H9 (cell line): ENCODE results near the gene CCL25. TPM values are rescaled to one million over a fixed set of nuclear protein-coding genes. Genes with fewer than 3 reads are reported as not detected.

Experiments
- DNase-seq: peaks from one replicate; pipeline ENCODE4 v3.0.0-alpha.2; 2017
- H2AFZ ChIP-seq: one replicate; pipeline ENCODE4 v1.6.1; 2013; ENCODE audit warnings: mild to moderate bottlenecking, low read length, control low read depth, moderate library complexity
- H2AK5ac ChIP-seq: 2 replicates; pipeline ENCODE4 v1.6.1; 2013; ENCODE audit warnings: low read length, control low read depth, mixed read lengths; ENCODE audit not compliant: insufficient read length
- H2BK120ac ChIP-seq: one replicate; pipeline ENCODE4 v1.6.1; 2013; ENCODE audit warnings: low read depth, mild to moderate bottlenecking, low read length, control low read depth, inconsistent platforms; ENCODE audit not compliant: poor library complexity, severe bottlenecking
- H2BK12ac ChIP-seq: 2 replicates; pipeline ENCODE4 v1.6.1; 2013; ENCODE audit warnings: low read length, control low read depth, mixed read lengths, low read depth; ENCODE audit not compliant: insufficient read length
- H2BK15ac ChIP-seq: 2 replicates; pipeline ENCODE4 v1.6.1; 2013; ENCODE audit warnings: low read depth, low read length, control low read depth
- H2BK20ac ChIP-seq: one replicate; pipeline ENCODE4 v1.6.1; 2013; ENCODE audit warnings: low read depth, mild to moderate bottlenecking, low read length, control low read depth, inconsistent platforms; ENCODE audit not compliant: poor library complexity, severe bottlenecking
- H2BK5ac ChIP-seq: 2 replicates; pipeline ENCODE4 v1.6.1; 2013; ENCODE audit warnings: low read length, control low read depth, mixed read lengths; ENCODE audit not compliant: insufficient read length
- H3K14ac ChIP-seq: 2 replicates; pipeline ENCODE4 v1.6.1; 2013; ENCODE audit warnings: low read length, control low read depth; ENCODE audit not compliant: insufficient read depth
- H3K18ac ChIP-seq: 2 replicates; pipeline ENCODE4 v1.6.1; 2013; ENCODE audit warnings: low read depth, mild to moderate bottlenecking, mixed read lengths, low read length, control low read depth; ENCODE audit not compliant: insufficient read length
- H3K23ac ChIP-seq: 2 replicates; pipeline ENCODE4 v1.6.1; 2013; ENCODE audit warnings: low read length, control low read depth, mixed read lengths, low read depth; ENCODE audit not compliant: insufficient read length
- H3K23me2 ChIP-seq: 2 replicates; pipeline ENCODE4 v1.6.1; 2013; ENCODE audit warnings: low read depth, mild to moderate bottlenecking, mixed read lengths, low read length, control low read depth; ENCODE audit not compliant: insufficient read length, poor library complexity, severe bottlenecking
- H3K27ac ChIP-seq: 2 replicates; pipeline ENCODE4 v1.5.1; 2013; ENCODE audit warnings: low read length, control low read depth, mixed read lengths, low read depth; ENCODE audit not compliant: insufficient read length
- H3K27me3 ChIP-seq: 2 replicates; pipeline ENCODE4 v1.6.1; 2013; ENCODE audit warnings: low read length, control low read depth, inconsistent platforms; ENCODE audit not compliant: insufficient read depth
- H3K4ac ChIP-seq: 2 replicates; pipeline ENCODE4 v1.6.1; 2013; ENCODE audit warnings: low read depth, mild to moderate bottlenecking, control low read depth, inconsistent platforms, low read length, moderate library complexity
- H3K4me1 ChIP-seq: 2 replicates; pipeline ENCODE4 v1.6.1; 2013; ENCODE audit warnings: low read length, control low read depth, inconsistent platforms; ENCODE audit not compliant: insufficient read depth
- H3K4me2 ChIP-seq: 2 replicates; pipeline ENCODE4 v1.6.1; 2013; ENCODE audit warnings: low read length, control low read depth, mixed read lengths; ENCODE audit not compliant: insufficient read length, insufficient read depth
- H3K56ac ChIP-seq: 2 replicates; pipeline ENCODE4 v1.6.1; 2013; ENCODE audit warnings: low read depth, mild to moderate bottlenecking, mixed read lengths, low read length, control low read depth; ENCODE audit not compliant: insufficient read length
- H3K79me1 ChIP-seq: 2 replicates; pipeline ENCODE4 v1.6.1; 2013; ENCODE audit warnings: low read depth, mild to moderate bottlenecking, moderate library complexity, low read length, control low read depth, inconsistent platforms; ENCODE audit not compliant: insufficient read depth, poor library complexity, severe bottlenecking
- H3K79me2 ChIP-seq: 2 replicates; pipeline ENCODE4 v1.6.1; 2013; ENCODE audit warnings: low read length, control low read depth, inconsistent platforms; ENCODE audit not compliant: insufficient read depth
- H3K9ac ChIP-seq: 2 replicates; pipeline ENCODE4 v1.6.1; 2013; ENCODE audit warnings: low read length, control low read depth, mixed read lengths; ENCODE audit not compliant: insufficient read length; ENCODE audit errors: extremely low read depth
- H3K9me3 ChIP-seq: one replicate; pipeline ENCODE4 v1.6.1; 2013; ENCODE audit warnings: low read depth, low read length, inconsistent platforms; ENCODE audit not compliant: control insufficient read depth
- H3T11ph ChIP-seq: one replicate; pipeline ENCODE4 v1.6.1; 2013; ENCODE audit warnings: mild to moderate bottlenecking, low read length, control low read depth, inconsistent platforms
- H4K20me1 ChIP-seq: one replicate; pipeline ENCODE4 v1.6.1; 2013; ENCODE audit not compliant: control insufficient read depth, insufficient read length, insufficient read depth
- H4K5ac ChIP-seq: 2 replicates; pipeline ENCODE4 v1.6.1; 2013; ENCODE audit warnings: low read depth, mild to moderate bottlenecking, mixed read lengths, low read length, control low read depth; ENCODE audit not compliant: insufficient read length
- H4K8ac ChIP-seq: replicated peaks from 2 replicates; pipeline ENCODE4 v1.6.1; 2013; ENCODE audit warnings: low read length, control low read depth, mixed read lengths, low read depth; ENCODE audit not compliant: insufficient read length
- H4K91ac ChIP-seq: 2 replicates; pipeline ENCODE4 v1.6.1; 2013; ENCODE audit warnings: low read depth, mild to moderate bottlenecking, moderate library complexity, mixed read lengths, low read length, control low read depth; ENCODE audit not compliant: insufficient read length
- H3K27ac Mint-ChIP-seq, 3 experiments: 2 replicates in 2 of 3; 3 replicates in 1 of 3; pipeline ENCODE4 v1.8.0; 2020 to 2021; ENCODE audit warnings: mixed read lengths in 3 of 3, mild to moderate bottlenecking in 1 of 3, moderate library complexity in 1 of 3
- H3K27me3 Mint-ChIP-seq: 2 replicates; pipeline ENCODE4 v1.8.0; 2021; ENCODE audit warnings: low read depth, mild to moderate bottlenecking, moderate library complexity, mixed read lengths
- H3K36me3 Mint-ChIP-seq, 3 experiments: 2 replicates in 2 of 3; 3 replicates in 1 of 3; pipeline ENCODE4 v1.8.0; 2020 to 2021; ENCODE audit warnings: low read depth in 3 of 3, mixed read lengths in 3 of 3; ENCODE audit not compliant: insufficient read depth in 1 of 3
- H3K4me1 Mint-ChIP-seq, 2 experiments: 2 replicates each; pipeline ENCODE4 v1.8.0; 2020; ENCODE audit warnings: mixed read lengths in 2 of 2
- H3K4me3 Mint-ChIP-seq, 2 experiments: 2 replicates in 1 of 2; 3 replicates in 1 of 2; pipeline ENCODE4 v1.8.0; 2020 to 2021; ENCODE audit warnings: mild to moderate bottlenecking in 2 of 2, mixed read lengths in 2 of 2, moderate library complexity in 1 of 2
- H3K9me3 Mint-ChIP-seq, 2 experiments: 2 replicates in 1 of 2; 3 replicates in 1 of 2; pipeline ENCODE4 v1.8.0; 2020; ENCODE audit warnings: mild to moderate bottlenecking in 2 of 2, mixed read lengths in 2 of 2, moderate library complexity in 1 of 2
- WGBS: extraction: QIAGEN DNeasy Blood & Tissue Kit; methylation state at CpG from one replicate; pipeline ENCODE4 v1.1.7; 2013; ENCODE audit warnings: missing lambda C conversion rate, low lambda C conversion rate, mixed read lengths; ENCODE audit not compliant: insufficient read length; ENCODE audit errors: extremely low coverage; 5-methylcytosine and 5-hydroxymethylcytosine counted together
- total RNA-seq: library from RNA; stranded (reverse); gene quantifications from 2 replicates; pipeline ENCODE4 v1.2.1, GENCODE V29; 2021
- TF ChIP-seq, protein P1 (sequence below): fragments of 200-600 bp; sonication (generic); conservative IDR thresholded peaks from 3 replicates; pipeline ENCODE4 v1.8.0; 2021; ENCODE audit warnings: antibody characterized with exemption, mild to moderate bottlenecking

Gene CCL25
- total RNA-seq, 1 experiment from 2014 or later: not detected

DNA sequence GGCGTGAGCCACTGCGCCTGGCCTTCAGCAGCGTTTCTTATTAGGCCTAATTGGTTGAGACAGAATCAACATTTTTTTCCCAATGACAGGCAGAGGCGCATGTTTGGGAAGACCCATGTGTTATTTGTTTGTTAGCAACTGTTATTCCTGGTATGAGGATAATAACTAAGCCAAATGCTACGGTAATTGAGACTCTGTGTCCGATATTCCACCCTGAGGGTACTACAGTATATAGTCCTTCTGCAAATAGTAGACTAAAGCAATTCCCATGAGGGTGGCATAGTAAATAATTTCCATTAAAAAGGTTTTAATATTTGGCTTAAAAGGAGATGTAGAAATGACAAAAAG, 18.4 kb upstream of the CCL25 start:
- H3K79me1 ChIP-seq: no peaks in the 10 kb centered on the region
- H3K4me1 Mint-ChIP-seq: peaks cover 18 to 33% of the 10 kb centered on the region in 2 experiments
- WGBS: no CpG with 5 or more reads among the region's 6 CpGs

More for the DNA sequence above, 18.4 kb upstream of the CCL25 start:
- no peak overlapping the region for H2BK20ac ChIP-seq
- no peak overlapping the region for H3K23ac ChIP-seq
- H3K79me2 ChIP-seq: no peaks in the 10 kb centered on the region
- H4K8ac ChIP-seq: no peak overlapping the region
- no peak overlapping the region for H3K4me3 Mint-ChIP-seq
- H3K9me3 Mint-ChIP-seq: no peaks in the 10 kb centered on the region
- no peaks in the 10 kb centered on the region; a peak in 3 of 7 replicates for H3K36me3 Mint-ChIP-seq
- DNase-seq: no peak
- no peak overlapping the region for H3K18ac ChIP-seq
- no peak overlapping the region for H2BK5ac ChIP-seq
- H3K4me2 ChIP-seq: no peak overlapping the region
- no peaks in the 10 kb centered on the region for H3K23me2 ChIP-seq
- H2BK120ac ChIP-seq: no peak overlapping the region
- H3K27me3 Mint-ChIP-seq: peaks cover 22% of the 10 kb centered on the region
- H3K4ac ChIP-seq: no peak overlapping the region
- no peak overlapping the region for H4K91ac ChIP-seq
- no peak overlapping the region for H3K27ac ChIP-seq
- H3K4me1 ChIP-seq: no peaks in the 10 kb centered on the region; the same call in 1 of the 2 replicates
- H3K9ac ChIP-seq: no peak overlapping the region
- H4K20me1 ChIP-seq: no peaks in the 10 kb centered on the region
- H2AFZ ChIP-seq: no peak overlapping the region
- no peak overlapping the region for H2AK5ac ChIP-seq
- no peak overlapping the region for H2BK15ac ChIP-seq
- H3K27ac Mint-ChIP-seq: peak overlapping the region in 1 of 3 experiments; percentile 89; a peak in 1 of 7 replicates
- H3K9me3 ChIP-seq: no peaks in the 10 kb centered on the region
- no peak overlapping the region for H2BK12ac ChIP-seq
- H3K56ac ChIP-seq: no peak overlapping the region
- TF ChIP-seq, protein P1, sequence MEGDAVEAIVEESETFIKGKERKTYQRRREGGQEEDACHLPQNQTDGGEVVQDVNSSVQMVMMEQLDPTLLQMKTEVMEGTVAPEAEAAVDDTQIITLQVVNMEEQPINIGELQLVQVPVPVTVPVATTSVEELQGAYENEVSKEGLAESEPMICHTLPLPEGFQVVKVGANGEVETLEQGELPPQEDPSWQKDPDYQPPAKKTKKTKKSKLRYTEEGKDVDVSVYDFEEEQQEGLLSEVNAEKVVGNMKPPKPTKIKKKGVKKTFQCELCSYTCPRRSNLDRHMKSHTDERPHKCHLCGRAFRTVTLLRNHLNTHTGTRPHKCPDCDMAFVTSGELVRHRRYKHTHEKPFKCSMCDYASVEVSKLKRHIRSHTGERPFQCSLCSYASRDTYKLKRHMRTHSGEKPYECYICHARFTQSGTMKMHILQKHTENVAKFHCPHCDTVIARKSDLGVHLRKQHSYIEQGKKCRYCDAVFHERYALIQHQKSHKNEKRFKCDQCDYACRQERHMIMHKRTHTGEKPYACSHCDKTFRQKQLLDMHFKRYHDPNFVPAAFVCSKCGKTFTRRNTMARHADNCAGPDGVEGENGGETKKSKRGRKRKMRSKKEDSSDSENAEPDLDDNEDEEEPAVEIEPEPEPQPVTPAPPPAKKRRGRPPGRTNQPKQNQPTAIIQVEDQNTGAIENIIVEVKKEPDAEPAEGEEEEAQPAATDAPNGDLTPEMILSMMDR: no peak
- no peak overlapping the region for H3T11ph ChIP-seq
- no peaks in the 10 kb centered on the region for H3K27me3 ChIP-seq
- no peak overlapping the region for H3K14ac ChIP-seq
- H4K5ac ChIP-seq: no peak overlapping the region
